ENCODE results near the gene LNX1. TPM values are rescaled to one million over a fixed set of nuclear protein-coding genes. Genes with fewer than 3 reads are reported as not detected.

Gene LNX1
- polyA plus RNA-seq, 2 of the 4 experiments (the other 2 are of a cell fraction), result 0.04 to 0.14 TPM

DNA sequence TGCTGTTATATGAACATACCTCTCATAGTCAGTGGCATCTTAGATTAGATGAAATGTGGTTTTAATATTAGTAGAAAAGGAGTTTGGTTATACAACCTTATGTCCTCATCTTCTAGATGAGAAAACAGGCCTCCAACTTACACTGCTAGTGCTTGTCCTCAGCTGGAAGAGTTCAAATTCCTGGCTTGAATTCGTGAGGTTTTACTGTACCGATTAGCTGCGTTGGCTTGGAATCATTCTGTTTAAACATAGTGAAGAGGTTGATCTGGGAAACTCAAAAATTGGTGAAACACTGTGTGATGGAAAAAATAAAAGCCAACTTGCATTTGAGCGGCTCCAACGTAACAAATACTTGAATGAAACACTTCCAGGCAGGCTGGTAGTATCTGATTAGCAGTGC is 81.0 kb downstream of the LNX1 start:
- FAIRE-seq, result no peak
- no peak for DNase-seq (ENCODE audit: low read depth in 1 of 2, low spot score in 1 of 2)
- Histone ChIP-seq H3K4me1 (no peaks in the 10 kb centered on the region), H3K4me2 (no peak overlapping the region), H3K27ac (no peak overlapping the region), H3K9me3 (no peaks in the 10 kb centered on the region), H3K4me3 (no peak overlapping the region)
- POLR2A ChIA-PET, result no interaction called here
- ATAC-seq, result no peak
- 17% methylated on average over 4 of the region's 5 CpGs for WGBS (ENCODE audit: missing lambda C conversion rate)
- TF ChIP-seq JUN (IDR thresholded peaks at IDR 0.05) (no peak), SREBF2 (IDR thresholded peaks at IDR 0.05) (no peak), MAFK (IDR thresholded peaks at IDR 0.05; ENCODE audit: partially characterized antibody) (no peak), RCOR1 (IDR thresholded peaks at IDR 0.05; ENCODE audit: low read depth, low read length) (no peak), ZNF302 (CRISPR knock-in tag; IDR thresholded peaks at IDR 0.05) (no peak), TP53 (CRISPR knock-in tag; IDR thresholded peaks at IDR 0.05) (no peak), FOSL2 (IDR thresholded peaks at IDR 0.05) (no peak), FOSL2 (CRISPR knock-in tag; IDR thresholded peaks at IDR 0.05) (no peak), MAZ (IDR thresholded peaks at IDR 0.05; ENCODE audit: borderline replicate concordance, low read depth, low read length) (no peak), POLR2A (IDR thresholded peaks at IDR 0.05; ENCODE audit: low read length) (no peak), RAD21 (conservative IDR thresholded peaks at IDR 0.05 in 1 of 2, IDR thresholded peaks at IDR 0.05 in 1 of 2) (no peak), KDM1A (IDR thresholded peaks at IDR 0.05; ENCODE audit: low read depth) (no peak), CHD2 (IDR thresholded peaks at IDR 0.05; ENCODE audit: low read length, partially characterized antibody) (no peak), KDM5A (IDR thresholded peaks at IDR 0.05) (no peak)
- TF ChIP-seq, protein P1, sequence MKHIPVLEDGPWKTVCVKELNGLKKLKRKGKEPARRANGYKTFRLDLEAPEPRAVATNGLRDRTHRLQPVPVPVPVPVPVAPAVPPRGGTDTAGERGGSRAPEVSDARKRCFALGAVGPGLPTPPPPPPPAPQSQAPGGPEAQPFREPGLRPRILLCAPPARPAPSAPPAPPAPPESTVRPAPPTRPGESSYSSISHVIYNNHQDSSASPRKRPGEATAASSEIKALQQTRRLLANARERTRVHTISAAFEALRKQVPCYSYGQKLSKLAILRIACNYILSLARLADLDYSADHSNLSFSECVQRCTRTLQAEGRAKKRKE (CRISPR knock-in tag; IDR thresholded peaks at IDR 0.05; ENCODE audit: low read depth), result no peak
- TF ChIP-seq, protein P2, sequence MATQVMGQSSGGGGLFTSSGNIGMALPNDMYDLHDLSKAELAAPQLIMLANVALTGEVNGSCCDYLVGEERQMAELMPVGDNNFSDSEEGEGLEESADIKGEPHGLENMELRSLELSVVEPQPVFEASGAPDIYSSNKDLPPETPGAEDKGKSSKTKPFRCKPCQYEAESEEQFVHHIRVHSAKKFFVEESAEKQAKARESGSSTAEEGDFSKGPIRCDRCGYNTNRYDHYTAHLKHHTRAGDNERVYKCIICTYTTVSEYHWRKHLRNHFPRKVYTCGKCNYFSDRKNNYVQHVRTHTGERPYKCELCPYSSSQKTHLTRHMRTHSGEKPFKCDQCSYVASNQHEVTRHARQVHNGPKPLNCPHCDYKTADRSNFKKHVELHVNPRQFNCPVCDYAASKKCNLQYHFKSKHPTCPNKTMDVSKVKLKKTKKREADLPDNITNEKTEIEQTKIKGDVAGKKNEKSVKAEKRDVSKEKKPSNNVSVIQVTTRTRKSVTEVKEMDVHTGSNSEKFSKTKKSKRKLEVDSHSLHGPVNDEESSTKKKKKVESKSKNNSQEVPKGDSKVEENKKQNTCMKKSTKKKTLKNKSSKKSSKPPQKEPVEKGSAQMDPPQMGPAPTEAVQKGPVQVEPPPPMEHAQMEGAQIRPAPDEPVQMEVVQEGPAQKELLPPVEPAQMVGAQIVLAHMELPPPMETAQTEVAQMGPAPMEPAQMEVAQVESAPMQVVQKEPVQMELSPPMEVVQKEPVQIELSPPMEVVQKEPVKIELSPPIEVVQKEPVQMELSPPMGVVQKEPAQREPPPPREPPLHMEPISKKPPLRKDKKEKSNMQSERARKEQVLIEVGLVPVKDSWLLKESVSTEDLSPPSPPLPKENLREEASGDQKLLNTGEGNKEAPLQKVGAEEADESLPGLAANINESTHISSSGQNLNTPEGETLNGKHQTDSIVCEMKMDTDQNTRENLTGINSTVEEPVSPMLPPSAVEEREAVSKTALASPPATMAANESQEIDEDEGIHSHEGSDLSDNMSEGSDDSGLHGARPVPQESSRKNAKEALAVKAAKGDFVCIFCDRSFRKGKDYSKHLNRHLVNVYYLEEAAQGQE (IDR thresholded peaks at IDR 0.05), result no peak
- TF ChIP-seq, protein P3, sequence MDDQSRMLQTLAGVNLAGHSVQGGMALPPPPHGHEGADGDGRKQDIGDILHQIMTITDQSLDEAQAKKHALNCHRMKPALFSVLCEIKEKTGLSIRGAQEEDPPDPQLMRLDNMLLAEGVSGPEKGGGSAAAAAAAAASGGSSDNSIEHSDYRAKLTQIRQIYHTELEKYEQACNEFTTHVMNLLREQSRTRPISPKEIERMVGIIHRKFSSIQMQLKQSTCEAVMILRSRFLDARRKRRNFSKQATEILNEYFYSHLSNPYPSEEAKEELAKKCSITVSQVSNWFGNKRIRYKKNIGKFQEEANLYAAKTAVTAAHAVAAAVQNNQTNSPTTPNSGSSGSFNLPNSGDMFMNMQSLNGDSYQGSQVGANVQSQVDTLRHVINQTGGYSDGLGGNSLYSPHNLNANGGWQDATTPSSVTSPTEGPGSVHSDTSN (IDR thresholded peaks at IDR 0.05), result no peak
- TF ChIP-seq, protein P4, sequence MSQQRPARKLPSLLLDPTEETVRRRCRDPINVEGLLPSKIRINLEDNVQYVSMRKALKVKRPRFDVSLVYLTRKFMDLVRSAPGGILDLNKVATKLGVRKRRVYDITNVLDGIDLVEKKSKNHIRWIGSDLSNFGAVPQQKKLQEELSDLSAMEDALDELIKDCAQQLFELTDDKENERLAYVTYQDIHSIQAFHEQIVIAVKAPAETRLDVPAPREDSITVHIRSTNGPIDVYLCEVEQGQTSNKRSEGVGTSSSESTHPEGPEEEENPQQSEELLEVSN (IDR thresholded peaks at IDR 0.05; ENCODE audit: borderline replicate concordance, low read depth), result no peak
- TF ChIP-seq, protein P5, sequence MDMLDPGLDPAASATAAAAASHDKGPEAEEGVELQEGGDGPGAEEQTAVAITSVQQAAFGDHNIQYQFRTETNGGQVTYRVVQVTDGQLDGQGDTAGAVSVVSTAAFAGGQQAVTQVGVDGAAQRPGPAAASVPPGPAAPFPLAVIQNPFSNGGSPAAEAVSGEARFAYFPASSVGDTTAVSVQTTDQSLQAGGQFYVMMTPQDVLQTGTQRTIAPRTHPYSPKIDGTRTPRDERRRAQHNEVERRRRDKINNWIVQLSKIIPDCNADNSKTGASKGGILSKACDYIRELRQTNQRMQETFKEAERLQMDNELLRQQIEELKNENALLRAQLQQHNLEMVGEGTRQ (IDR thresholded peaks at IDR 0.05), result no peak
- TF ChIP-seq, protein P6, sequence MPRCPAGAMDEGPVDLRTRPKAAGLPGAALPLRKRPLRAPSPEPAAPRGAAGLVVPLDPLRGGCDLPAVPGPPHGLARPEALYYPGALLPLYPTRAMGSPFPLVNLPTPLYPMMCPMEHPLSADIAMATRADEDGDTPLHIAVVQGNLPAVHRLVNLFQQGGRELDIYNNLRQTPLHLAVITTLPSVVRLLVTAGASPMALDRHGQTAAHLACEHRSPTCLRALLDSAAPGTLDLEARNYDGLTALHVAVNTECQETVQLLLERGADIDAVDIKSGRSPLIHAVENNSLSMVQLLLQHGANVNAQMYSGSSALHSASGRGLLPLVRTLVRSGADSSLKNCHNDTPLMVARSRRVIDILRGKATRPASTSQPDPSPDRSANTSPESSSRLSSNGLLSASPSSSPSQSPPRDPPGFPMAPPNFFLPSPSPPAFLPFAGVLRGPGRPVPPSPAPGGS (IDR thresholded peaks at IDR 0.05), result no peak
- CTCF ChIA-PET, result interaction anchor here (1.3 kb wide), 1 partner anchor 19 kb away, joined by 4 read pairs; no protein-coding TSS in a partner anchor
